ENCODE results near the gene NXF2.
A peak's percentile ranks its signal among the peaks of the same experiment; 100 is the strongest.
"Not testable (repeated sequence)": the region's sequence is repeated elsewhere in the genome, so short reads cannot be mapped to it uniquely, and the experiment has no call there.

NXF2 gene, protein sequence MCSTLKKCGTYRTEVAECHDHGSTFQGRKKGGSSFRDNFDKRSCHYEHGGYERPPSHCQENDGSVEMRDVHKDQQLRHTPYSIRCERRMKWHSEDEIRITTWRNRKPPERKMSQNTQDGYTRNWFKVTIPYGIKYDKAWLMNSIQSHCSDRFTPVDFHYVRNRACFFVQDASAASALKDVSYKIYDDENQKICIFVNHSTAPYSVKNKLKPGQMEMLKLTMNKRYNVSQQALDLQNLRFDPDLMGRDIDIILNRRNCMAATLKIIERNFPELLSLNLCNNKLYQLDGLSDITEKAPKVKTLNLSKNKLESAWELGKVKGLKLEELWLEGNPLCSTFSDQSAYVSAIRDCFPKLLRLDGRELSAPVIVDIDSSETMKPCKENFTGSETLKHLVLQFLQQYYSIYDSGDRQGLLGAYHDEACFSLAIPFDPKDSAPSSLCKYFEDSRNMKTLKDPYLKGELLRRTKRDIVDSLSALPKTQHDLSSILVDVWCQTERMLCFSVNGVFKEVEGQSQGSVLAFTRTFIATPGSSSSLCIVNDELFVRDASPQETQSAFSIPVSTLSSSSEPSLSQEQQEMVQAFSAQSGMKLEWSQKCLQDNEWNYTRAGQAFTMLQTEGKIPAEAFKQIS

DNA sequence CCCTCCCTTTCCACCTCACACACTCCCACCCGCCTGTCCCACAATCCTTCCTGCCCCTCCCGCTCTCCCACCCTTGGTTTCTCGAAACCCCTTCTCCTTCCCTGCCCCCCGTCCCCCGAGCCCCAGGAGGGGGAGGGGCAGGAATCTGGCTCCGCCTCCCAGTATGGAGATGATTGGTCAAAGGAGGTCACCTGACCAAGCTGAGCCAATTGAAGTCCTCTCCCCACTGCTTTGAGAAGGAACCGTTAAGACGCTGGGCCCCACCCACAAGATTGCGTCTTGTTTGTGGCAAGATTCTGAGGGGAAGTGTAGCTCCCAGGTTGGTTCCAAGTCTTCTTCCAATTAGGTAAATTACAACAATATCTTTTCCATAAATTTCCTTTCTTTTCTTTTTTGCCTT is at the start of gene NXF2:
TSS of gene NXF2 (plus strand) at position 275 of the 400 bp plus-strand sequence. CDS start 59,912 bp downstream, outside the sequence.
- not testable (repeated sequence) for DNase-seq

DNA sequence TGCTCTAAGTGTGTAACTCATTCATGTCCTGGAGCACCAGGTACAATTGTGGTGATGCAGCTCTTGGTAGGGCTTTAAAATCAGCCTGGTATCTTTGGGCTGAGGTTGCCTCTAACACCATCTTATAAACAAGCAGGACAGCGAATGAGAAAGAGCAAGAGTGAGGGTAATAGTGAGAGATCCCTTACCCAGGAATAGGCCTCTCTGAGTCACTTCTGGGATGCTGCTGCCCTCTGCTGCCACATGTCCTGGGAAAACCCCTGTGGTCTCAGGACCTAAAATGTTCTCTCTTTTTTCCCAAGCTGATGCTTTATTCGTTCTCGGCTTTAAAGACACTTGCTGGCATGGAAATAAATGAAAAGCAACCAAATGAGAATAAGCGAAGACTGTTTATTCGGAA is 39.0 kb upstream of the NXF2 start:
- not testable (repeated sequence) for DNase-seq

DNA sequence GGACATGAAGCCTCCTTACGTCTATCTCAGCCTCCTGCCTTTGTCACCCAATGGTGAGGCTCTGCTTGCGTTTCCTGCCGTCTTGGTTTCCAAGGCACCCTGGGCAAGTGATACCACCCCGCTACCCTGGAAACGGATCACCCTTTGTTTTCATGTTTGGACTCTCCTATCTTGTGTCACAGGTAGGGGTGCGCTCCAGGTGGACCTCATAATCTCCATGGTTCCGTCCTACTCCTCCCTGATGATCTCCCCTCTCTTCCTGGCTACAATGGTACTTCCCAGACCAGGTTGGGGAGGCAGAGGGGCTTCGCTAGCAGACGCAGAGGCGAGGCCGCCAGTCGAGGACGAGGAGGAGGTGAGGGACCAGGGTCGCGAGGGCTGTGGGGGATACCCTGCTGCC is 32.0 kb upstream of the NXF2 start, which contains the start of gene TCP11X1:
TSS of gene TCP11X1 (plus strand) at position 316 of the 400 bp plus-strand sequence.
- not testable (repeated sequence) for DNase-seq

DNA sequence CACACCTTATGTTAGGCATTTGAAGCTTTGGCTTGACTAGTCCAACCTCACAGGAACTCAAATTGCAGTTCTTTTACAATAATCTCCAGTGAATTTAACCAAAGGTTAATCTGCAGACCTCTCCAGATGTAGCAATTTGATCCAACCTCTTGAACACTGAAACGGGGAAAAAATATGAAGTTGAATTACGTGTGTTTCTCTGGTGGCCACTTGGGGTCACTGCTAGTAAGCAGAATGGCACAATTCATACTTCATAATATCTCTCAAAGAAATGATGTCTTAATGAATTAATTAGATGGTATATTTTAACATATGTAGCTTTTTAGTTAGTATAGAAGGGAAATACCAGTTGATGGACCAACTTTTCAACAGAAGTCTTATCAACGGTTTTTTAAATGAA is 30.5 kb upstream of the NXF2 start:
- not testable (repeated sequence) for DNase-seq

DNA sequence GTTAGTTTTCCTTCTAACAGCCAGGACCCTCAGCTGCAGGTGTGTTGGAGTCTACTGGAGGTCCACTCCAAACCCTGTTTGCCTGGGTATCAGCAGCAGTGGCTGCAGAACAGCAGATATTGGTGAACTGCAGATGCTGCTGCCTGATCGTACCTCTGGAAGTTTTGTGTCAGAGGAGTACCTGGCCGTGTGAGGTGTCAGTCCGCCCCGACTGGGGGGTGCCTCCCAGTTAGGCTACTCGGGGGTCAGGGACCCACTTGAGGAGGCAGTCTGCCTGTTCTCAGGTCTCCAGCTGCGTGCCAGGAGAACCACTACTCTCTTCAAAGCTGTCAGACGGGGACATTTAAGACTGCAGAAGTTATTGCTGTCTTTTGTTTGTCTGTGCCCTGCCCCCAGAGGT is 11.3 kb upstream of the NXF2 start:
- DNase-seq = not testable (repeated sequence)

DNA sequence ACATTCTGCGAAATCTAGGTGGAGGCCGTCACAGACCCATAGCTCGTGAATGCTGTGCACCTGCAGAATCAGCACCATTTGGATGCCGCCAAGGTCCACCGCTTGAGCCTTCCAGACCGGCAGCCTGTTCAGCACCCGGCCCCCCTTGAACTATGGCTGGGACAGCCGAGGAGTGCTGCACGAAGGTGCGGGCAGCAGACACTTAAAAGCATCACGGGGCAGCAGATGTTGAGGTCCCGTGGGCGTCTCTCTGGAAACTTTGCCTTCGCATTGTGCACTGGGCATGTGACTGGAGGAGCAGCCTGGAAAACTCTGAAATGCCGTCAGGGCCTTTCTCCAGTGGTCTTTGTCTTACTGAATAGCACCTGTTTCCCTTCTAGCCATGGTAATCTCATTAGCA is 6.7 kb upstream of the NXF2 start:
- DNase-seq = not testable (repeated sequence)

DNA sequence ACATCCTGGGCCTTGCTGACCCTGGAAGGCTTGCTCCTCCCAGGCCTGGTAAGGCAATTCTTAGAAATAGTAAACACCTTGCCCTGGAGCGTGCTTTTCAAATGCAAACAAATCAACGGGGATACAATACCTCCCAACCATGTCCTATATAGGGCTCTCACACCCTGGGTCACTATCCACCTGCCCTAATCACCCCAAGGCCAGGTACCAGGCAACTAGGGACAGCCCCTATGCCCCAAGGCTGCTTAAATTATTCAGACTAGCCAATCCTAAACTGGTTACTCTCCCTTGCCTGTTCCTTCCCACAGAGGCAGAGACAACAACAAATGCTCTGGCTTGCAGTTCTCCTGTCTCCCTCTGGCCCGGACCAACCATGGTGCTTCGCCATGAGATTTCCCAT is 25.3 kb downstream of the NXF2 start:
- DNase-seq = not testable (repeated sequence)

DNA sequence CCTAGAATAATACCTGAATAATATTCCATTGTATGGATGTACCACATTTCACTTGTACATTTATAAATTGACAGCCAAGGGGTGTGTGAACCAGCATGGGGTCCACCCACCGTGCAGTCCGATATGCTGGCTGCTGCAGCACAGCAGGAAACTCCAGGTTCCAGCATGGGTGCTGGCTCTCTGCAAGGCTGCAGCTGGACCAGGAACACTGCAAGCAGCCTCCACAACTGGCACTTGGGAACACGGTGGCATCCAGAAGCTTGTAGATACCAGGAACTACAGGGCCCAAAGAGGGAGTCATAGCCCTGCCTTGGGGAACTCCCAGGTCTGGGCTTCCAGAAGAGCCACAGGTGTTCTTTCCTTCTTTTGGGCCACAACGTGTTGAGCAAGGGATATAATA is 91.2 kb downstream of the NXF2 start:
- DNase-seq = no peak

DNA sequence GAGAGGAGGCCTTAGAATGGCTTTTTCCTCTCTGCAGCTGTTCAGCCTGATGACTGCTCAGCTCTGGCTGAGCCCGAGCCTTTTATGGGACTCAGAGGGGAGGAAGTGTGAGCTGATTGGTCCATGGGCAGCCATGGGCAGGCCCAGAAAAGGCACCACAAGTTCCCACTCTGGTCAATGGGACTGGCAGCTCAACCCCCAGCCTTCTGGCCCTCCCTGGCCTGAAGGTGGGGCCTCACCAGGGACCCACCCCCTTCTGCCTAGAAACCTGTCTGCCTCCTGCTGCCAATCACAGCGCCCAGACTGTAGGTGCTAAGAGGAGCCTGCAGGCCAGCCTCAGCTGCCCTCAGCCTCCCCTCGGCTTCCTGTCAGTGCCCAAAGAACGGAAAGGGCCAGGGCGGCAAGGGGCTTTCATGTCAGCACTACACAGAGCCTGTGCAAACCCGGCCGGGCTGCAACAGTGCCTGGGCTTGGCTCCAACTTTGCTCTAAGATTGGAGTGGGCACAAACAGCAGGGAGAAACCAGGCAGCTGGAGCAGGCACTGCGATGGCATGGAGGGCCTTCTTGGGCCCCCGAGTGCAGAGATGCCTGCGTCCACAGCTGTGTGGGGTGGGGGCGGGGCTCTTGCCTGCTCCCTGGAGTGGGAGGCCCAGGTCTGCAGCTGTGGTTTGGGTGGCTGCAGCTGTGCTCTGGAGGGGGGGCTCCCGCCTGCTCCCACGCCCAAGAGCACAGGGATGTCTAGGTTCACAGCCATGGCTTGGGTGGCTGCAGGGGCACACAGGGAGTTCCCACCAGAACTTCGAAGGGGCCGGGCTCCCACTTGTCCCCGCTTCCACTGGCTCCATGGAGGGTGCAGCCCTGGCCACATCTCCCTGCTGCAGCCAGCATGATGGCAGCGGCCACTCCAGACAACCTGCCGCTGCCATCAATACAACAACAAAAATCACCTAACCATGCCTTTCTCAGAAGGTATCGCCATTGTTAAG is 92.6 kb downstream of the NXF2 start:
- DNase-seq = no peak

DNA sequence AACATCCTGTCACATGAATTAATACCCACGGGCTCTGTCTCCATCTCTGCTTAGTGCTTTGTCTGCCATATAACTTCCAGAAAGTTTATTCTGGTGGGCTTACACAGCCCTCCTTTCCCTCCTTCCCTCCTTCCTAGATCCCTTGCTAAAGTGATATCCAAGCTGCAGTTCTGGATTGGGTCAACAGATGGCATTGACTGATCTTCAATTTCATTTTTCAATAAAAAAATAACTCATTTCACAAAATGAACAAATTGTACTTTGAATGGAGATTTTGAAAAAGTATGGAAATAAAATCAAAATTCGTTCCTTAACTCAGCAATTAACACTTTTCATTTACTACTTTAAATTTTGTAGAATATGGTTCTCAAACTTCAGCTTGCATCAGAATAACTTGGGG is 94.9 kb downstream of the NXF2 start:
- DNase-seq = no peak

DNA sequence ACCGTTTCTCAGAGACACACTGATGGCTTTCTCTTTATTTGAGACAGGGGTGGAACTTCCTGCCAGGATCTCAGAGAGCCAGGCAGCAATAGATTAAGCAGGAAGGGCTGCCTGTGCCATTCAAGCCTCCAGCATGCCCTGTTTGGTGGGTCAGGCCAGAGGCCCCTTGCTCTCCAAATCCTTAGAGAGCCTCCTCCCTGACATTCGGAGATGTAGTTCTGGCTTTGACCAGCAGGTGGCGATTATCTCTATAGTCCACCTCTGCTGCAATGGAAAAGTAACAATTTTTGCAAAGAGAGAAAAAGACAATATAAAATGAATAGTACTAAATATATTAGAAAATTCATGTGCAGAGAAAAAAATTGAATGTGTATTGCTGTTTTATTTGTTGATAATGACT is 98.9 kb downstream of the NXF2 start:
- peak; percentile 57 to 68 (median 61) for DNase-seq
